Measurements from ENCODE around the gene FREM1.

Gene FREM1

GRCh38 chr9:14909961-14910805, at the start of gene FREM1:
TSS of gene FREM1 (minus strand) at chr9:14910428. CDS start at chr9:14868977, 41,451 bp downstream.
- no peaks in the 10 kb centered on the region for H3K4me1 ChIP-seq
- no peaks in the 10 kb centered on the region for H3K27me3 ChIP-seq
- no peaks in the 10 kb centered on the region for H4K20me1 ChIP-seq
- H3K9me3 ChIP-seq: no peaks in the 10 kb centered on the region
- no peak within 1 kb of the TSS for H3K4me2 ChIP-seq
- no peak for TF ChIP-seq Cebpa-rat (IDR thresholded peaks at IDR 0.05)
- H3K36me3 ChIP-seq: no peaks in the 10 kb centered on the region
- no peak within 1 kb of the TSS for H3K9ac ChIP-seq
- no peak within 1 kb of the TSS for H3K4me3 ChIP-seq
- no peak within 1 kb of the TSS for H3K27ac ChIP-seq

GRCh38 chr9:14958989-14959388, 48.8 kb upstream of the FREM1 start:
- no peaks in the 10 kb centered on the region for H3K36me3 ChIP-seq
- H3K27me3 ChIP-seq: no peaks in the 10 kb centered on the region
- H3K4me1 ChIP-seq: no peaks in the 10 kb centered on the region
- no peak overlapping the region for H3K4me3 ChIP-seq
- no peak overlapping the region for H3K9ac ChIP-seq
- no peaks in the 10 kb centered on the region for H4K20me1 ChIP-seq
- no peak for TF ChIP-seq Cebpa-rat (IDR thresholded peaks at IDR 0.05)
- no peaks in the 10 kb centered on the region for H3K9me3 ChIP-seq
- no peak overlapping the region for H3K4me2 ChIP-seq
- H3K27ac ChIP-seq: no peak overlapping the region

GRCh38 chr9:14957109-14957508, 46.9 kb upstream of the FREM1 start:
- Histone ChIP-seq H3K9me3 (no peaks in the 10 kb centered on the region), H4K20me1 (no peaks in the 10 kb centered on the region)

GRCh38 chr9:14956208-14956607, 46.0 kb upstream of the FREM1 start:
- no peaks in the 10 kb centered on the region for H3K36me3 ChIP-seq
- no peaks in the 10 kb centered on the region for H3K4me1 ChIP-seq
- TF ChIP-seq Cebpa-rat (IDR thresholded peaks at IDR 0.05): no peak

More at GRCh38 chr9:14957109-14957508, 46.9 kb upstream of the FREM1 start:
- Histone ChIP-seq H3K27me3 (no peaks in the 10 kb centered on the region), H3K4me2 (no peak overlapping the region), H3K27ac (no peak overlapping the region), H3K4me3 (no peak overlapping the region), H3K9ac (no peak overlapping the region), H3K36me3 (no peaks in the 10 kb centered on the region), H3K4me1 (no peaks in the 10 kb centered on the region)
- TF ChIP-seq Cebpa-rat (IDR thresholded peaks at IDR 0.05): no peak

GRCh38 chr9:14945351-14945750, 35.1 kb upstream of the FREM1 start:
- no peak for TF ChIP-seq Cebpa-rat (IDR thresholded peaks at IDR 0.05)
- Histone ChIP-seq H4K20me1 (no peaks in the 10 kb centered on the region), H3K4me2 (no peak overlapping the region), H3K27me3 (no peaks in the 10 kb centered on the region), H3K4me3 (no peak overlapping the region), H3K27ac (no peak overlapping the region), H3K9ac (no peak overlapping the region), H3K36me3 (no peaks in the 10 kb centered on the region), H3K4me1 (no peaks in the 10 kb centered on the region), H3K9me3 (no peaks in the 10 kb centered on the region)

More at GRCh38 chr9:14956208-14956607, 46.0 kb upstream of the FREM1 start:
- Histone ChIP-seq H3K4me3 (no peak overlapping the region), H4K20me1 (no peaks in the 10 kb centered on the region), H3K9me3 (no peaks in the 10 kb centered on the region), H3K9ac (no peak overlapping the region), H3K27me3 (no peaks in the 10 kb centered on the region), H3K27ac (no peak overlapping the region), H3K4me2 (no peak overlapping the region)

GRCh38 chr9:14941501-14942405, 31.5 kb upstream of the FREM1 start:
- H3K9me3 ChIP-seq: no peaks in the 10 kb centered on the region
- H3K9ac ChIP-seq: no peak overlapping the region
- H3K27ac ChIP-seq: no peak overlapping the region
- H3K4me3 ChIP-seq: no peak overlapping the region
- no peaks in the 10 kb centered on the region for H3K27me3 ChIP-seq
- H3K36me3 ChIP-seq: no peaks in the 10 kb centered on the region
- TF ChIP-seq Cebpa-rat (IDR thresholded peaks at IDR 0.05): no peak
- no peaks in the 10 kb centered on the region for H4K20me1 ChIP-seq
- H3K4me2 ChIP-seq: no peak overlapping the region
- no peaks in the 10 kb centered on the region for H3K4me1 ChIP-seq

- Histone ChIP-seq H3K4me2 (no peak overlapping the region), H3K27ac (no peak overlapping the region), H3K4me1 (no peaks in the 10 kb centered on the region), H4K20me1 (no peaks in the 10 kb centered on the region), H3K9me3 (no peaks in the 10 kb centered on the region), H3K36me3 (no peaks in the 10 kb centered on the region), H3K4me3 (no peak overlapping the region), H3K27me3 (no peaks in the 10 kb centered on the region), H3K9ac (no peak overlapping the region)
- TF ChIP-seq Cebpa-rat (IDR thresholded peaks at IDR 0.05): no peak
Observed at GRCh38 chr9:14939378-14939777, 29.1 kb upstream of the FREM1 start.

- no peak for TF ChIP-seq Cebpa-rat (IDR thresholded peaks at IDR 0.05)
- Histone ChIP-seq H3K9me3 (no peaks in the 10 kb centered on the region), H3K4me3 (no peak overlapping the region), H3K9ac (no peak overlapping the region), H3K27me3 (no peaks in the 10 kb centered on the region), H3K27ac (no peak overlapping the region), H3K4me1 (no peaks in the 10 kb centered on the region), H3K4me2 (no peak overlapping the region), H4K20me1 (no peaks in the 10 kb centered on the region), H3K36me3 (no peaks in the 10 kb centered on the region)
Observed at GRCh38 chr9:14937216-14937615, 27.0 kb upstream of the FREM1 start.

- Histone ChIP-seq H3K9ac (no peak overlapping the region), H3K4me2 (no peak overlapping the region), H3K4me3 (no peak overlapping the region), H4K20me1 (no peaks in the 10 kb centered on the region), H3K36me3 (no peaks in the 10 kb centered on the region), H3K27me3 (no peaks in the 10 kb centered on the region), H3K4me1 (no peaks in the 10 kb centered on the region), H3K9me3 (no peaks in the 10 kb centered on the region), H3K27ac (no peak overlapping the region)
- TF ChIP-seq Cebpa-rat (IDR thresholded peaks at IDR 0.05): no peak
Observed at GRCh38 chr9:14936491-14936890, 26.3 kb upstream of the FREM1 start.

GRCh38 chr9:14935964-14936363, 25.7 kb upstream of the FREM1 start:
- H3K9me3 ChIP-seq: no peaks in the 10 kb centered on the region
- no peak overlapping the region for H3K4me2 ChIP-seq
- no peak overlapping the region for H3K27ac ChIP-seq
- no peaks in the 10 kb centered on the region for H3K36me3 ChIP-seq
- no peaks in the 10 kb centered on the region for H3K27me3 ChIP-seq
- H3K9ac ChIP-seq: no peak overlapping the region
- no peaks in the 10 kb centered on the region for H3K4me1 ChIP-seq
- H4K20me1 ChIP-seq: no peaks in the 10 kb centered on the region
- no peak overlapping the region for H3K4me3 ChIP-seq
- TF ChIP-seq Cebpa-rat (IDR thresholded peaks at IDR 0.05): no peak
